Gastroesophageal sphincter (tissue), 4 donors: ENCODE results near the gene PBOV1. TPM values are rescaled to one million over a fixed set of nuclear protein-coding genes. Genes with fewer than 3 reads are reported as not detected.

Source experiments
- ATAC-seq: fragments of 150-250 bp; one replicate; pipeline ENCODE4 v1.9.1; 2016; ENCODE audit warnings: mild to moderate bottlenecking, moderate library complexity
- H3K27ac ChIP-seq, 4 donors: fragments of 200-600 bp; sonication (generic) in 3 of 4; 1 replicate in 3 of 4; 2 replicates in 1 of 4; pipeline ENCODE4 v1.5.1; 2016 to 2019
- H3K27me3 ChIP-seq: fragments of 200-600 bp; sonication (generic); one replicate; pipeline ENCODE4 v1.5.1; 2019
- H3K36me3 ChIP-seq, 2 donors: fragments of 200-600 bp; sonication (generic); one replicate each; pipeline ENCODE4 v1.5.1; 2019; ENCODE audit warnings: control low read depth in 1 of 2
- H3K4me1 ChIP-seq, 3 donors: fragments of 200-600 bp; sonication (generic); 1 replicate in 2 of 3; 2 replicates in 1 of 3; pipeline ENCODE4 v1.5.1; 2016 to 2019; ENCODE audit warnings: control low read depth in 2 of 3
- H3K4me3 ChIP-seq, 2 donors: fragments of 200-600 bp; sonication (generic); one replicate each; pipeline ENCODE4 v1.5.1; 2019; ENCODE audit warnings: mild to moderate bottlenecking in 1 of 2, moderate library complexity in 1 of 2
- H3K9me3 ChIP-seq, 3 donors: fragments of 200-600 bp; sonication (generic); one replicate each; pipeline ENCODE4 v1.5.1; 2017 to 2019; ENCODE audit warnings: control low read depth in 2 of 3
- EP300 ChIP-seq: sonication (generic); formaldehyde crosslinking; IDR thresholded peaks from one replicate; pipeline ENCODE4 v1.6.1; 2017; ENCODE audit warnings: antibody characterized with exemption, mild to moderate bottlenecking
- POLR2A ChIP-seq, 2 donors: fragments of 450-650 bp; IDR thresholded peaks; one replicate each; pipeline ENCODE4 v1.6.1; 2017; ENCODE audit warnings: antibody characterized with exemption in 2 of 2, mild to moderate bottlenecking in 2 of 2, moderate library complexity in 1 of 2
- POLR2AphosphoS5 ChIP-seq: sonication (generic); formaldehyde crosslinking; IDR thresholded peaks from one replicate; pipeline ENCODE4 v1.6.1; 2017; ENCODE audit warnings: antibody characterized with exemption
- WGBS, 2 donors: methylation state at CpG; one replicate each; pipeline ENCODE4 v1.1.5; 2018; ENCODE audit warnings: low coverage in 1 of 2; 5-methylcytosine and 5-hydroxymethylcytosine counted together
- total RNA-seq, 4 donors: library from RNA; depleted of rRNA; stranded (reverse); fragments of >200 nt; gene quantifications; one replicate each; pipeline ENCODE4 v1.1.0, GENCODE V29; 2016
- TF ChIP-seq, protein P1 (sequence below), 4 experiments: fragments of 200-600 bp in 2 of 4; fragments of 450-650 bp in 2 of 4; sonication (generic) in 1 of 4; IDR thresholded peaks; one replicate each; pipeline ENCODE4 v1.5.1; 2017 to 2019; ENCODE audit warnings: antibody characterized with exemption in 4 of 4, mild to moderate bottlenecking in 2 of 4, moderate library complexity in 2 of 4

Gene PBOV1
- not detected for total RNA-seq

GRCh38 chr6:138218449-138218848, at the start of gene PBOV1:
Gene PBOV1 (minus strand): TSS chr6:138218491. CDS start chr6:138218395, 96 bp downstream.
- TF ChIP-seq POLR2A (IDR thresholded peaks at IDR 0.05) (no peak), POLR2AphosphoS5 (no peak), EP300 (no peak)
- TF ChIP-seq, protein P1, sequence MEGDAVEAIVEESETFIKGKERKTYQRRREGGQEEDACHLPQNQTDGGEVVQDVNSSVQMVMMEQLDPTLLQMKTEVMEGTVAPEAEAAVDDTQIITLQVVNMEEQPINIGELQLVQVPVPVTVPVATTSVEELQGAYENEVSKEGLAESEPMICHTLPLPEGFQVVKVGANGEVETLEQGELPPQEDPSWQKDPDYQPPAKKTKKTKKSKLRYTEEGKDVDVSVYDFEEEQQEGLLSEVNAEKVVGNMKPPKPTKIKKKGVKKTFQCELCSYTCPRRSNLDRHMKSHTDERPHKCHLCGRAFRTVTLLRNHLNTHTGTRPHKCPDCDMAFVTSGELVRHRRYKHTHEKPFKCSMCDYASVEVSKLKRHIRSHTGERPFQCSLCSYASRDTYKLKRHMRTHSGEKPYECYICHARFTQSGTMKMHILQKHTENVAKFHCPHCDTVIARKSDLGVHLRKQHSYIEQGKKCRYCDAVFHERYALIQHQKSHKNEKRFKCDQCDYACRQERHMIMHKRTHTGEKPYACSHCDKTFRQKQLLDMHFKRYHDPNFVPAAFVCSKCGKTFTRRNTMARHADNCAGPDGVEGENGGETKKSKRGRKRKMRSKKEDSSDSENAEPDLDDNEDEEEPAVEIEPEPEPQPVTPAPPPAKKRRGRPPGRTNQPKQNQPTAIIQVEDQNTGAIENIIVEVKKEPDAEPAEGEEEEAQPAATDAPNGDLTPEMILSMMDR (IDR thresholded peaks at IDR 0.05): no peak
- no peak for ATAC-seq
- Histone ChIP-seq H3K36me3 (no peaks in the 10 kb centered on the region), H3K4me3 (no peak within 1 kb of the TSS), H3K27me3 (no peaks in the 10 kb centered on the region), H3K4me1 (no peaks in the 10 kb centered on the region), H3K27ac (no peak within 1 kb of the TSS), H3K9me3 (no peaks in the 10 kb centered on the region)
- 66 to 85% methylated on average over 2 of the region's 2 CpGs for WGBS, 2 donors

DNA sequence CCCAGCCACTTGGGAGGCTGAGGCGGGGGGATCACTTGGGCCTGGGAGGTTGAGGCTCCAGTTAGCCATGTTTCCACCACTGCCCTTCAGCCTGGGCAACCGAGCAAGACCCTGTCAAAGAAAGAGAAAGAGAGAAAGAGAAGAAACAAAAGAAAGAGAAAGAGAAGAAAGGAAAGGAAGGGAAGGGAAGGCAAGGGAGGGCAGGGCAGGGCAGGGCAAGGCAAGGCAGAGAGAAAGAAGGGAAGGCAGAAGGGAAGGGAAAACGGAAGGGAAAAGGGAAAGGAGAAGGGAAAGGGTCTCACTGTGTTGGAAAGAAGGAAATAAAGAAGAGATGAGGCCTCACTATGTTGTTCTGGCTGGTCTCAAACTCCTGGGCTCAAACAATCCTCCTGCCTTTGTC, 47.8 kb upstream of the PBOV1 start:
- H3K4me3 ChIP-seq: no peak overlapping the region
- H3K27me3 ChIP-seq: no peaks in the 10 kb centered on the region
- no peaks in the 10 kb centered on the region for H3K9me3 ChIP-seq
- H3K36me3 ChIP-seq: no peaks in the 10 kb centered on the region
- no peak overlapping the region for H3K27ac ChIP-seq
- ATAC-seq: no peak
- WGBS, 2 donors: 88 to 89% methylated on average over 1 to 3 of the region's 3 CpGs
- no peaks in the 10 kb centered on the region for H3K4me1 ChIP-seq
- TF ChIP-seq POLR2A (IDR thresholded peaks at IDR 0.05) (no peak), POLR2AphosphoS5 (no peak), EP300 (no peak)
- TF ChIP-seq, protein P1 (IDR thresholded peaks at IDR 0.05): no peak

DNA sequence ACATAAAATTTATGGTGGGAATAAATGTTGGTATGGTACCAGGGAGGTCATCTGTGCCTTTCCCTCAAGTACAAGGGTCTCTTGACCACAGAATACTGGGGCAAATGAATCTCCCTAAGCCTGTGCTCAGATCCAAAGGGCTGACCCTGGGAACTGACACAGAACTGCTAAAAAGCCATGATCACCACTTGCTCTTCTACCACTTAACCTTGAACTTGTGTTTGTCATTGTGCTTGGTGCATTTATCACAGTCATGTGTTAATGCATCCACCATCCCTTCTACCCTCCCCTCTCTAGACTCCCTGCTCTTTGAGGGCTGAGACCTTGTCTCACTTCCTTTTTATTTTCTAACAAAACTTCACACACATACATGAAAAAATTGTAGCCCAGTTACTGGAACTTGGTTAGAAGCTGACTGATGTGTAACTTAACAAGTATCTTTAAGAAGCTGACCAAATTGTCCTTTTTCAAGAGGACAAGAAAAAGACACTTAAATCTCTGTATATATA, 46.1 kb upstream of the PBOV1 start:
- no peak for TF ChIP-seq POLR2A (IDR thresholded peaks at IDR 0.05)
- no peak for TF ChIP-seq EP300
- TF ChIP-seq, protein P1 (IDR thresholded peaks at IDR 0.05): no peak
- TF ChIP-seq POLR2AphosphoS5: no peak
- no peaks in the 10 kb centered on the region for H3K9me3 ChIP-seq

GRCh38 chr6:138263963-138264362, 45.7 kb upstream of the PBOV1 start:
- 79 to 90% methylated on average over 2 to 4 of the region's 4 CpGs for WGBS, 2 donors
- Histone ChIP-seq H3K9me3 (no peaks in the 10 kb centered on the region), H3K27ac (no peak overlapping the region), H3K36me3 (no peaks in the 10 kb centered on the region), H3K4me3 (no peak overlapping the region), H3K27me3 (no peaks in the 10 kb centered on the region), H3K4me1 (no peaks in the 10 kb centered on the region)
- TF ChIP-seq POLR2A (IDR thresholded peaks at IDR 0.05): no peak
- no peak for TF ChIP-seq POLR2AphosphoS5
- TF ChIP-seq EP300: no peak
- TF ChIP-seq, protein P1 (IDR thresholded peaks at IDR 0.05): no peak
- no peak for ATAC-seq

More for the DNA sequence above, 46.1 kb upstream of the PBOV1 start:
- ATAC-seq: no peak
- Histone ChIP-seq H3K36me3 (no peaks in the 10 kb centered on the region), H3K4me1 (no peaks in the 10 kb centered on the region), H3K4me3 (no peak overlapping the region), H3K27me3 (no peaks in the 10 kb centered on the region), H3K27ac (no peak overlapping the region)

- Histone ChIP-seq H3K36me3 (no peaks in the 10 kb centered on the region), H3K27ac (no peak overlapping the region), H3K4me3 (no peak overlapping the region), H3K27me3 (no peaks in the 10 kb centered on the region), H3K4me1 (no peaks in the 10 kb centered on the region), H3K9me3 (no peaks in the 10 kb centered on the region)
- no peak for TF ChIP-seq POLR2A (IDR thresholded peaks at IDR 0.05)
- no peak for TF ChIP-seq POLR2AphosphoS5
- no peak for TF ChIP-seq EP300
- TF ChIP-seq, protein P1 (IDR thresholded peaks at IDR 0.05): no peak
- ATAC-seq: no peak
- WGBS, 2 donors: 33 to 42% methylated on average over 2 of the region's 2 CpGs
Measured at GRCh38 chr6:138261116-138261780, 43.0 kb upstream of the PBOV1 start.
